HG03159 (cell line): ENCODE results near the gene CAVIN1.
"Not testable (repeated sequence)": the region's sequence is repeated elsewhere in the genome, so short reads cannot be mapped to it uniquely, and the experiment has no call there.

ENCODE experiments used
- ATAC-seq: cut with Tn5 transposase; IDR thresholded peaks from one replicate; pipeline ENCODE4 v1.9.1; 2021; ENCODE audit warnings: mild to moderate bottlenecking, moderate library complexity; ENCODE audit not compliant: unreplicated experiment

CAVIN1 gene

GRCh38 chr17:42381898-42382297 is 41.2 kb downstream of the CAVIN1 start:
- no peak for ATAC-seq

- no peak for ATAC-seq
Observed at GRCh38 chr17:42380935-42381334, 42.1 kb downstream of the CAVIN1 start.

GRCh38 chr17:42378959-42379594 is 44.0 kb downstream of the CAVIN1 start:
- ATAC-seq: no peak

- ATAC-seq: no peak
Observed at GRCh38 chr17:42378359-42378958, 44.6 kb downstream of the CAVIN1 start.

- ATAC-seq: no peak
Observed at GRCh38 chr17:42373896-42374295, 49.2 kb downstream of the CAVIN1 start.

GRCh38 chr17:42372142-42372541 is 50.9 kb downstream of the CAVIN1 start:
- ATAC-seq: no peak

- ATAC-seq: not testable (repeated sequence)
Observed at GRCh38 chr17:42368797-42369561, 54.1 kb downstream of the CAVIN1 start.

GRCh38 chr17:42368310-42368709 is 54.7 kb downstream of the CAVIN1 start:
- not testable (repeated sequence) for ATAC-seq

- ATAC-seq: not testable (repeated sequence)
Observed at GRCh38 chr17:42366176-42367023, 56.7 kb downstream of the CAVIN1 start.

GRCh38 chr17:42365136-42365535 is 57.9 kb downstream of the CAVIN1 start:
- no peak for ATAC-seq

GRCh38 chr17:42363767-42364585 is 59.1 kb downstream of the CAVIN1 start:
- ATAC-seq: no peak

- no peak for ATAC-seq
Observed at GRCh38 chr17:42363231-42363630, 59.8 kb downstream of the CAVIN1 start.

- ATAC-seq: no peak
Observed at GRCh38 chr17:42362245-42362961, 60.7 kb downstream of the CAVIN1 start.

GRCh38 chr17:42361781-42362186 is 61.3 kb downstream of the CAVIN1 start:
- no peak for ATAC-seq

GRCh38 chr17:42360388-42360787 is 62.7 kb downstream of the CAVIN1 start:
- ATAC-seq: not testable (repeated sequence)

GRCh38 chr17:42359133-42359532 is 63.9 kb downstream of the CAVIN1 start:
- ATAC-seq: no peak

- ATAC-seq: no peak
Observed at GRCh38 chr17:42358434-42358833, 64.6 kb downstream of the CAVIN1 start.

GRCh38 chr17:42354956-42355843 is 67.9 kb downstream of the CAVIN1 start:
- no peak for ATAC-seq
